ENCODE results near the gene XIRP2. TPM values are rescaled to one million over a fixed set of nuclear protein-coding genes. Genes with fewer than 3 reads are reported as not detected.

The XIRP2 gene, protein sequence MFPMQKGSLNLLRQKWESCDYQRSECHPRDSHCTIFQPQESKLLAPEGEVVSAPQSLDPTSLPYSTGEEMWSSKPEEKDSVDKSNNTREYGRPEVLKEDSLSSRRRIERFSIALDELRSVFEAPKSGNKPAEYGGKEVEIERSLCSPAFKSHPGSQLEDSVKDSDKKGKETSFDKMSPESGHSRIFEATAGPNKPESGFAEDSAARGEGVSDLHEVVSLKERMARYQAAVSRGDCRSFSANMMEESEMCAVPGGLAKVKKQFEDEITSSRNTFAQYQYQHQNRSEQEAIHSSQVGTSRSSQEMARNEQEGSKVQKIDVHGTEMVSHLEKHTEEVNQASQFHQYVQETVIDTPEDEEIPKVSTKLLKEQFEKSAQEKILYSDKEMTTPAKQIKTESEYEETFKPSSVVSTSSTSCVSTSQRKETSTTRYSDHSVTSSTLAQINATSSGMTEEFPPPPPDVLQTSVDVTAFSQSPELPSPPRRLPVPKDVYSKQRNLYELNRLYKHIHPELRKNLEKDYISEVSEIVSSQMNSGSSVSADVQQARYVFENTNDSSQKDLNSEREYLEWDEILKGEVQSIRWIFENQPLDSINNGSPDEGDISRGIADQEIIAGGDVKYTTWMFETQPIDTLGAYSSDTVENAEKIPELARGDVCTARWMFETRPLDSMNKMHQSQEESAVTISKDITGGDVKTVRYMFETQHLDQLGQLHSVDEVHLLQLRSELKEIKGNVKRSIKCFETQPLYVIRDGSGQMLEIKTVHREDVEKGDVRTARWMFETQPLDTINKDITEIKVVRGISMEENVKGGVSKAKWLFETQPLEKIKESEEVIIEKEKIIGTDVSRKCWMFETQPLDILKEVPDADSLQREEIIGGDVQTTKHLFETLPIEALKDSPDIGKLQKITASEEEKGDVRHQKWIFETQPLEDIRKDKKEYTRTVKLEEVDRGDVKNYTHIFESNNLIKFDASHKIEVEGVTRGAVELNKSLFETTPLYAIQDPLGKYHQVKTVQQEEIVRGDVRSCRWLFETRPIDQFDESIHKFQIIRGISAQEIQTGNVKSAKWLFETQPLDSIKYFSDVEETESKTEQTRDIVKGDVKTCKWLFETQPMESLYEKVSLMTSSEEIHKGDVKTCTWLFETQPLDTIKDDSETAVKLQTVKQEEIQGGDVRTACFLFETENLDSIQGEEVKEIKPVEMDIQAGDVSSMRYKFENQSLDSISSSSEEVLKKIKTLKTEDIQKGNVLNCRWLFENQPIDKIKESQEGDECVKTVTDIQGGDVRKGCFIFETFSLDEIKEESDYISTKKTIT (N-terminal part only)
- not detected in 2 replicates for total RNA-seq

DNA sequence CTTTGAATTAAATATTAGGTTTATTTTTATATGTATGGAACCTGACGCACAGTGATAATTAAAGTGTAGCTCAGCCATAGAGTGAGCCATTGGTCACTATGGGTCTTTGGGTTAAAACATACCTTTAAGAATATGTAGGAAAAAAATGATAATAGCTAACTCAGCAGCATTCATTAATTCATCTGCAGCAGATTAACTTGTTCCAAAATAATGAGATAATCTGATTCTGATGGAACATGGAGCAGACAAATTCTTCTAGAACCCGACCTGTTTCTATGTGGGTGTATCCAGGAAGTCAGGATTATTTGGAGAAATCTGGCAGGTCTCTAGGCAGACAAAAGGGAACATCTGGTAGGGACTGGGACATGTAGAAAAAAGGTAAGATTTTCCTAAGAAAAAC lies at the start of gene XIRP2:
XIRP2 (plus strand) TSS at position 301 of the 400 bp plus-strand sequence. CDS start 15,003 bp downstream, outside the sequence.

DNA sequence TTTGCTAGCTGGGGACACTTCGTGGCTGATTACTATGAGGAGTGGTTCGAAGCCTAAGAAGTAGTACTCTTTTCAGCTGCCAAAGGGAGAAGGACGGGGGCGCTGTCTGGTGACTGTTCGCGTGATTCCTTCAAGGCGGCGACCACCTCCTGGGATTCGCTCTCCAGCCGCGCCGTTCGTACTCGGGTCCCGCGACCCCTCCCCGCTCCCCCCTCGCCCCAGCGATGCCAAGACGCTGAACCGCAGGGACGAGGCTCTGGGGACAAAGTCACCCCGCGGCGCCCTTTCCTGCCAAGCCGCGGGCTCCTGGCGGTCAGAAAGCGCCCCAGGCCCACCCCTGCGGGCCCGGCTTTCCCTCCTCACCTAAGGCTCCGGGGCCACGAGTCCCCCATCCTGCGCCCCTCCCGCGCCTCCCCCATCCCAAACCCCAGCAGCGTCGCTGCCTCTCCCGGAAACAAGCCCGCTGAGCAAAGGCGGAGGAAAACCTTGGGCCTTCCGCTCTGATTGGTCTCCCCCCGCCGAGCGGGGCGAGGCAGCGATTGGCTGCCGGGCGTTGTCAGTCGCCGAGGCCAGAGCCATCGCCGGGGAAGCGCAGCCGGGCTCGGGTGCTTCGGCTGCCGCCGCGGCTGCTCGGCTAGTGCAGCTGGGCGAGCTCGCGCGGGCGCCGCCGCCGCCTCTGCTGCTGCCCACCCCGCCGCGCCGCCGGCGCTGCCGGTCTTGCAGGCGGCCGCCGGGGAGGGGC lies 404.3 kb downstream of the XIRP2 start, which contains the start of gene B3GALT1:
B3GALT1 (plus strand) TSS at position 572 of the 742 bp plus-strand sequence.

Data from smooth muscle cell of trachea (primary cell).